Loucy (cell line): ENCODE measurements around the gene GREB1.

Experiments
- H2AFZ ChIP-seq: fragments of 200-600 bp; sonication (generic); 2 replicates; pipeline ENCODE4 v1.6.0; 2016; ENCODE audit warnings: antibody characterized with exemption, mild to moderate bottlenecking, low read length, moderate library complexity
- H3F3A ChIP-seq: fragments of 200-600 bp; 2 replicates; pipeline ENCODE4 v1.6.0; 2016; ENCODE audit warnings: antibody characterized with exemption, low read depth, mild to moderate bottlenecking
- H3K27me3 ChIP-seq: fragments of 200-600 bp; sonication (generic); 2 replicates; pipeline ENCODE4 v1.6.1; 2014; ENCODE audit warnings: low read length, mild to moderate bottlenecking; ENCODE audit not compliant: insufficient read depth, poor library complexity, severe bottlenecking
- H3K36me3 ChIP-seq: fragments of 200-600 bp; sonication (generic); 2 replicates; pipeline ENCODE4 v1.6.1; 2016; ENCODE audit warnings: low read length; ENCODE audit not compliant: insufficient read depth
- H3K4me1 ChIP-seq: fragments of 200-600 bp; sonication (generic); 2 replicates; pipeline ENCODE4 v1.5.1; 2014; ENCODE audit warnings: low read length, mild to moderate bottlenecking; ENCODE audit not compliant: insufficient read depth, poor library complexity, severe bottlenecking
- H3K4me2 ChIP-seq: fragments of 200-600 bp; sonication (generic); 2 replicates; pipeline ENCODE4 v1.6.0; 2014; ENCODE audit warnings: antibody characterized with exemption, low read length, low read depth, mild to moderate bottlenecking; ENCODE audit not compliant: poor library complexity, severe bottlenecking
- H3K4me3 ChIP-seq: fragments of 200-600 bp; sonication (generic); 2 replicates; pipeline ENCODE4 v1.5.1; 2014; ENCODE audit warnings: low read length, mild to moderate bottlenecking, mixed read lengths; ENCODE audit not compliant: poor library complexity, severe bottlenecking
- H3K79me2 ChIP-seq: fragments of 200-600 bp; sonication (generic); 2 replicates; pipeline ENCODE4 v1.6.1; 2014; ENCODE audit warnings: low read length; ENCODE audit not compliant: insufficient read depth
- H3K9ac ChIP-seq: fragments of 200-600 bp; sonication (generic); 2 replicates; pipeline ENCODE4 v1.6.0; 2014; ENCODE audit warnings: mild to moderate bottlenecking, low read depth, low read length, moderate library complexity; ENCODE audit not compliant: poor library complexity, severe bottlenecking
- H3K9me2 ChIP-seq: fragments of 200-600 bp; sonication (generic); replicated peaks from 2 replicates; pipeline ENCODE4 v1.6.1; 2016; ENCODE audit warnings: low read depth, low read length, mixed read lengths
- H3K9me3 ChIP-seq: fragments of 200-600 bp; sonication (generic); 2 replicates; pipeline ENCODE4 v1.6.1; 2014; ENCODE audit warnings: mild to moderate bottlenecking, antibody characterized with exemption, low read length, low read depth; ENCODE audit not compliant: insufficient read depth
- H4K20me1 ChIP-seq: fragments of 200-600 bp; sonication (generic); 2 replicates; pipeline ENCODE4 v1.6.0; 2014; ENCODE audit warnings: antibody characterized with exemption, low read length, mild to moderate bottlenecking; ENCODE audit not compliant: insufficient read depth, poor library complexity, severe bottlenecking
- CTCF ChIP-seq: fragments of 200-600 bp; sonication (generic); conservative IDR thresholded peaks from 2 replicates; pipeline ENCODE4 v1.5.1; 2014; ENCODE audit warnings: mild to moderate bottlenecking, antibody characterized with exemption, low read length
- EZH2phosphoT487 ChIP-seq: fragments of 200-600 bp; IDR thresholded peaks from 2 replicates; pipeline ENCODE4 v1.6.1; 2018; ENCODE audit warnings: antibody characterized with exemption, mild to moderate bottlenecking, moderate library complexity, borderline replicate concordance

GREB1 gene

GRCh38 chr2:11543337-11544216 lies 9.7 kb downstream of the GREB1 start:
- H3F3A ChIP-seq = no peaks in the 10 kb centered on the region
- no peaks in the 10 kb centered on the region for H3K9me2 ChIP-seq
- peaks cover 21% of the 10 kb centered on the region for H3K4me1 ChIP-seq
- H3K4me2 ChIP-seq = no peak overlapping the region
- TF ChIP-seq EZH2phosphoT487 (no peak), CTCF (0 out of 2 replicates have a peak, but pooled peaks have one; percentile 17)
- H3K4me3 ChIP-seq = no peak overlapping the region
- no peaks in the 10 kb centered on the region for H3K79me2 ChIP-seq
- H3K9me3 ChIP-seq = no peaks in the 10 kb centered on the region
- H3K36me3 ChIP-seq = no peaks in the 10 kb centered on the region
- no peaks in the 10 kb centered on the region for H4K20me1 ChIP-seq
- no peak overlapping the region for H2AFZ ChIP-seq
- no peaks in the 10 kb centered on the region for H3K27me3 ChIP-seq
- H3K9ac ChIP-seq = no peak overlapping the region

GRCh38 chr2:11546072-11546471 lies 12.2 kb downstream of the GREB1 start:
- TF ChIP-seq CTCF (no peak), EZH2phosphoT487 (no peak)
- no peaks in the 10 kb centered on the region for H3K9me2 ChIP-seq
- no peaks in the 10 kb centered on the region for H3K27me3 ChIP-seq

GRCh38 chr2:11547912-11548497 lies 14.2 kb downstream of the GREB1 start:
- H3K79me2 ChIP-seq = no peaks in the 10 kb centered on the region
- no peak for TF ChIP-seq CTCF
- no peak for TF ChIP-seq EZH2phosphoT487
- no peaks in the 10 kb centered on the region for H3F3A ChIP-seq

More at GRCh38 chr2:11546072-11546471, 12.2 kb downstream of the GREB1 start:
- no peaks in the 10 kb centered on the region for H3K79me2 ChIP-seq
- peaks cover 12% of the 10 kb centered on the region for H3K4me1 ChIP-seq
- no peaks in the 10 kb centered on the region for H3K36me3 ChIP-seq
- H4K20me1 ChIP-seq = no peaks in the 10 kb centered on the region
- H3K4me3 ChIP-seq = no peak overlapping the region
- no peaks in the 10 kb centered on the region for H3K9me3 ChIP-seq
- H3F3A ChIP-seq = no peaks in the 10 kb centered on the region
- no peak overlapping the region for H2AFZ ChIP-seq
- no peak overlapping the region for H3K4me2 ChIP-seq
- no peak overlapping the region for H3K9ac ChIP-seq

More at GRCh38 chr2:11547912-11548497, 14.2 kb downstream of the GREB1 start:
- no peaks in the 10 kb centered on the region for H3K27me3 ChIP-seq
- H3K9me3 ChIP-seq = no peaks in the 10 kb centered on the region
- H2AFZ ChIP-seq = no peak overlapping the region
- H4K20me1 ChIP-seq = no peaks in the 10 kb centered on the region
- no peak overlapping the region for H3K4me3 ChIP-seq
- no peak overlapping the region for H3K9ac ChIP-seq
- H3K36me3 ChIP-seq = no peaks in the 10 kb centered on the region
- H3K9me2 ChIP-seq = no peaks in the 10 kb centered on the region
- H3K4me2 ChIP-seq = no peak overlapping the region
- no peaks in the 10 kb centered on the region for H3K4me1 ChIP-seq
